Measurements from ENCODE around the gene ZBTB8OS.

The ZBTB8OS gene

GRCh38 chr1:32606565-32607371 is 43.6 kb downstream of the ZBTB8OS start:
- DNase-seq, result no peak

GRCh38 chr1:32605711-32606424 is 44.5 kb downstream of the ZBTB8OS start:
- no peak for DNase-seq

GRCh38 chr1:32600034-32600433 is 50.3 kb downstream of the ZBTB8OS start:
- DNase-seq, result no peak

- DNase-seq, result no peak
Measured at GRCh38 chr1:32592943-32593342, 57.4 kb downstream of the ZBTB8OS start.

GRCh38 chr1:32580348-32581017 is 69.9 kb downstream of the ZBTB8OS start:
- no peak for DNase-seq

All from effector CD4-positive, alpha-beta T cell (primary cell).